DOHH2 (cell line): ENCODE results near the gene SMAD3.

ENCODE experiments used
- CTCF ChIP-seq: fragments of 200-600 bp; sonication (generic); IDR thresholded peaks from one replicate; pipeline ENCODE4 v1.5.1; 2014; ENCODE audit warnings: antibody characterized with exemption, mild to moderate bottlenecking, low read depth, low read length; ENCODE audit not compliant: poor library complexity, severe bottlenecking
- EZH2phosphoT487 ChIP-seq: fragments of 200-600 bp; sonication (generic); IDR thresholded peaks from 2 replicates; pipeline ENCODE4 v1.6.1; 2017; ENCODE audit warnings: borderline replicate concordance, mild to moderate bottlenecking, antibody characterized with exemption, low read length, moderate library complexity, mixed read lengths

- TF ChIP-seq CTCF (no peak), EZH2phosphoT487 (no peak)
Observed at GRCh38 chr15:67166280-67167009, 101.0 kb downstream of the SMAD3 start.
